Measurements from ENCODE around the gene B4GALT7.

Gene B4GALT7

GRCh38 chr5:177592905-177593304, 7.0 kb upstream of the B4GALT7 start:
- Histone ChIP-seq H3K9me3 (ENCODE audit: insufficient read depth, low read depth, low read length) (no peaks in the 10 kb centered on the region), H3K4me1 (ENCODE audit: insufficient read depth, low read length, poor library complexity, severe bottlenecking) (peaks cover 12% of the 10 kb centered on the region), H3K4me3 (ENCODE audit: low read length, poor library complexity, severe bottlenecking) (peak overlapping the region; percentile 86), H3K9me2 (replicated peaks; ENCODE audit: low read depth, low read length) (no peaks in the 10 kb centered on the region), H3K4me2 (ENCODE audit: low read depth, low read length, poor library complexity, severe bottlenecking) (peak overlapping the region; percentile 74), H3K27me3 (ENCODE audit: insufficient read depth, low read length, poor library complexity, severe bottlenecking) (no peaks in the 10 kb centered on the region), H3K9ac (ENCODE audit: low read depth, low read length, poor library complexity, severe bottlenecking) (peak overlapping the region; percentile 92), H3K79me2 (ENCODE audit: insufficient read depth, low read length) (peaks cover 25% of the 10 kb centered on the region), H2AFZ (ENCODE audit: low read length) (no peak overlapping the region), H4K20me1 (ENCODE audit: insufficient read depth, low read length, poor library complexity, severe bottlenecking) (peaks cover 12% of the 10 kb centered on the region), H3K36me3 (ENCODE audit: insufficient read depth, low read length) (no peaks in the 10 kb centered on the region; the same call in 1 of the 2 replicates), H3F3A (ENCODE audit: low read depth) (no peaks in the 10 kb centered on the region)
- no peak for TF ChIP-seq EZH2phosphoT487 (IDR thresholded peaks at IDR 0.05; ENCODE audit: borderline replicate concordance)
- TF ChIP-seq CTCF (conservative IDR thresholded peaks at IDR 0.05; ENCODE audit: low read length) = no peak

GRCh38 chr5:177593511-177593910, 6.4 kb upstream of the B4GALT7 start:
- peaks cover 25% of the 10 kb centered on the region for H3K79me2 ChIP-seq (ENCODE audit: insufficient read depth, low read length)
- H3K4me2 ChIP-seq (ENCODE audit: low read depth, low read length, poor library complexity, severe bottlenecking) = peak overlapping the region; percentile 74
- peak overlapping the region; percentile 86 for H3K4me3 ChIP-seq (ENCODE audit: low read length, poor library complexity, severe bottlenecking)
- no peaks in the 10 kb centered on the region for H3K9me2 ChIP-seq (replicated peaks; ENCODE audit: low read depth, low read length)
- peaks cover 12% of the 10 kb centered on the region for H4K20me1 ChIP-seq (ENCODE audit: insufficient read depth, low read length, poor library complexity, severe bottlenecking)
- no peaks in the 10 kb centered on the region for H3K27me3 ChIP-seq (ENCODE audit: insufficient read depth, low read length, poor library complexity, severe bottlenecking)
- H3K9ac ChIP-seq (ENCODE audit: low read depth, low read length, poor library complexity, severe bottlenecking) = no peak overlapping the region
- H3K36me3 ChIP-seq (ENCODE audit: insufficient read depth, low read length) = no peaks in the 10 kb centered on the region; the same call in 1 of the 2 replicates
- peaks cover 12% of the 10 kb centered on the region for H3K4me1 ChIP-seq (ENCODE audit: insufficient read depth, low read length, poor library complexity, severe bottlenecking)
- TF ChIP-seq EZH2phosphoT487 (IDR thresholded peaks at IDR 0.05; ENCODE audit: borderline replicate concordance) (no peak), CTCF (conservative IDR thresholded peaks at IDR 0.05; ENCODE audit: low read length) (no peak)
- H2AFZ ChIP-seq (ENCODE audit: low read length) = no peak overlapping the region
- H3K9me3 ChIP-seq (ENCODE audit: insufficient read depth, low read depth, low read length) = no peaks in the 10 kb centered on the region
- H3F3A ChIP-seq (ENCODE audit: low read depth) = no peaks in the 10 kb centered on the region

GRCh38 chr5:177594071-177594470, 5.9 kb upstream of the B4GALT7 start:
- Histone ChIP-seq H3K9ac (ENCODE audit: low read depth, low read length, poor library complexity, severe bottlenecking) (no peak overlapping the region), H4K20me1 (ENCODE audit: insufficient read depth, low read length, poor library complexity, severe bottlenecking) (peaks cover 12% of the 10 kb centered on the region), H3K4me1 (ENCODE audit: insufficient read depth, low read length, poor library complexity, severe bottlenecking) (peaks cover 12% of the 10 kb centered on the region), H3K79me2 (ENCODE audit: insufficient read depth, low read length) (peaks cover 25% of the 10 kb centered on the region), H3K9me2 (replicated peaks; ENCODE audit: low read depth, low read length) (no peaks in the 10 kb centered on the region), H3K4me3 (ENCODE audit: low read length, poor library complexity, severe bottlenecking) (peak overlapping the region; percentile 86), H3K4me2 (ENCODE audit: low read depth, low read length, poor library complexity, severe bottlenecking) (peak overlapping the region; percentile 74), H3F3A (ENCODE audit: low read depth) (no peaks in the 10 kb centered on the region), H3K27me3 (ENCODE audit: insufficient read depth, low read length, poor library complexity, severe bottlenecking) (no peaks in the 10 kb centered on the region), H2AFZ (ENCODE audit: low read length) (no peak overlapping the region), H3K36me3 (ENCODE audit: insufficient read depth, low read length) (no peaks in the 10 kb centered on the region; the same call in 1 of the 2 replicates), H3K9me3 (ENCODE audit: insufficient read depth, low read depth, low read length) (no peaks in the 10 kb centered on the region)
- TF ChIP-seq CTCF (conservative IDR thresholded peaks at IDR 0.05; ENCODE audit: low read length) (no peak), EZH2phosphoT487 (IDR thresholded peaks at IDR 0.05; ENCODE audit: borderline replicate concordance) (no peak)

Measured in Loucy (cell line).